GM08714 (cell line): ENCODE measurements around the gene EGFL8.

Source experiments
- H3K4me3 ChIP-seq: fragments of 200-500 bp; sonication (Bioruptor generic); 2 replicates; pipeline ENCODE4 v1.5.1; 2014; ENCODE audit warnings: mild to moderate bottlenecking, low read length, inconsistent platforms
- ZNF274 ChIP-seq: IDR thresholded peaks from 2 replicates; pipeline ENCODE4 v1.6.1; 2012; ENCODE audit warnings: mild to moderate bottlenecking, low read depth, low read length

Gene EGFL8

DNA sequence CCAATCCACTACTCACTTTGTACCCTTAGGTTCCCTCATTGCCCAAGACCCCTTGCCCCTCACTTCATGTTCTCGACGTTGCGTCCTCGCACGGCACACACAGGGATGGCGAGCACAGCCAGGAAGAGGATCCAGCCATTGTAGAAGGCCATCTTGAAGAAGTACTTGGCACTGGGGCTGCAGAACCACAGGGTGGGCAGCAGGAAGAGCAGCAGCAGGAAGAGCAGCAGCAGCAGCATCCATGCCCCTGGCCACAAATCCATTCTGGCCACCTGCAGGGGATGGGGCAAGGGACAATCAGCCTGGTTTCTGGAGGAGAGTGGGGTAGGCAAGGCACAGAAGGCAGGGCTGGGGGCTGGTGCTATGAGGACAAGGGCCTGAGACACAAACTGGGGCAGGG is 6.8 kb downstream of the EGFL8 start:
- no peak overlapping the region for H3K4me3 ChIP-seq
- TF ChIP-seq ZNF274 = no peak

DNA sequence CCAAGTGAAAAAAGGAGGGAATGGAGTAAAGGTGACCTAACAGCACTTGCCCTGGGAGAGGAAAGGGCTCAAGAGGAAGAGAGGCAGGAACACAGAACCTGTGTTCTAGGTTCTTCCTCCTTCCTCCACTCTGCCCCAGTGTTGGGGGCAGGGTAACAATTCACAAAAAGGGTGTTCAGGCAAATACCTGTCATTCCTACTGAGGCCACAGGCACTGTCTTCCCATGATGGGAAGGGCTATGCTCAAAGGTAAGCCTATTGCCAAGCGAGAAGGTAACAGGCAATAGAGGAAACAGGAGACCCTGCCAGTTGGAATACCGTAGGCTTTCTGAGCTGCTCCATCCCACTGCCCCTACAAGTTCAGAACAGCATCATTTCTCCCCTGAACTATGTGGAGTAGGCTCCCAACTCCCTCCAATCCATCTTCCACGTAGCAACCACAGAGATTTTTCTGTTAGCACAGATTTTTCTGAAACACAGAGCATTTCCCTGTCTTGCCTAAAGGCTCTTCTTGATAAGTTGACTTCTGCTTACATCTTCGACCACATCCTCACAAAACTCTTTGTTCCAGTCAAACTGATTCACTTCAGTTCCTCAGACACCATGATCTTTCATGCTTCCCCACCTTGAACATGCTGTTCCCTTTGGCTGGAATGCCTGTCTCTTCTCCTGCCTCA is 8.8 kb downstream of the EGFL8 start:
- no peak overlapping the region for H3K4me3 ChIP-seq
- no peak for TF ChIP-seq ZNF274

DNA sequence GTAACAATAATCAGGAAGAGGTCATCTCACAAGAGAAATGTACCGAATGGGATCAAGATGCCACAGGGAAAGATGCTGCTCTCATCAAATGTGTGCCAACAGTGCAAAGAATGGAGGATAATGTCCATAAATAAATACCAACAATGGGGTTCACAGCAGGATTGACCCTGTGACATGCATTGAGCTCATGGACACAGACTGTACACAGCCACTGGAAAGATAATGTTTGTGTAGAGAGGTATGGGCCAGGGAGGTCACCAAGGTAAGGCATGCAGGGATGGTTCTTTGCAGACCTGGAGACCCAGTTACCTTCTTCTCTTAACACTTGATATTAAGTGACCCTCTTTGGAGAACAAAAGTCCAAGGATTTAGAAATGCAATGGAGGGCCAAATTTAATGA is 10.0 kb downstream of the EGFL8 start:
- no peak for TF ChIP-seq ZNF274
- no peak overlapping the region for H3K4me3 ChIP-seq

DNA sequence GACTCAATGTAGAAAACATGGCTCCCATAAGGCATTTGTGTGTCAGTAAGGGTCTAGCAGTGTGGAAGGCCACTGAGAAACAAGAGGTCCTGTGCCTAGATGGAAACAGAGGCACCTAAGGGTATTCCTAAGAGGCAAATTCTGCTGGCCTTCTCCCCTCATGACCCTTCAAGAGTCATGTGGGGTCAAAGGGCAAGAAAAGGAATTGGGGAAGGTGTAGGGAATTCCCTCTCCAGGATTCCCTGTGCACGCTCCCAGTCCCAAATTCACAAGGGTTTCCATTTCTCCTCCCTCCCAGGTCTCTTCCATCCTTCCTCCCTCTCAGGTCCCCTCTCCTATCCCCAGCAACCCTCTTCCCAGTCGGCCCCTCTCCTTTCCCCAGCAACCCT is 10.9 kb downstream of the EGFL8 start:
- peak overlapping the region; percentile 81 for H3K4me3 ChIP-seq
- TF ChIP-seq ZNF274 = no peak

DNA sequence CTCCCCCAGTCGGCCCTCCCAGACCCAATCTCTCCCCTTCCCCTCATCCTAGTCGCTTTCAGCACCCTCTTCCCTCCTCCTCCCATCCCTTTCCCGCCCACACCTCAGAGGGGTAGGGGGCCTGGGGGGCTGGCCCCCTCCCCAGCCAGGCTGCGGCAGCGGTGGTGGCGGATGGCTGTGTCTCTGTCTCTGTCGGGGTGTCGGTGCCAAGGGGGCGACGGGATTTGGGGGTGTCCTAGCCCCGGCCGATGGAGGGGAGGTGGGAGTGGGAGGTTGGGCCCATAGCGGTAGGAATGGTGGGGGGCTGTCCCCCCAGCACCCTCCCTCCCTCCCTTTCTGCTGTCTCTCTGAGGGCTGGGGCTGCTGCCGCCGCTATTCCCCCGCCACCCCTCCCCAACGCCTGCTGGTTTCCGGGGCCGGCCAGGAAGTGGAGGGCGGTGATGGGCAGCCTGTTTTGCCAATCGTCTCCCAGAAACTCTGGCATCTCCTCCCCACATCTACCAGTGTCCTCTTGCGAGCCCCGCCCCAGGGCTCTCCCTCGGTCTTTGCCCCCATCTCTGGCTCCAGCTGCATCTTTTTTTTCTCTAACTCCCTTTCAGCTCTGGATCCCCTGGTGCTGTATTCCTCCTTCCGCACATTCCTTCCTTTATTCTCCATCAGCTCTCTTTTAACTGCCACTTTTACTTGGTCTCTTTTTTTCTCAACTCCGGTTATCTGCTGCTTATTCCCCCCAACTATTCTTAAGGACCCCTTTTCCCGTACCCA is 11.5 kb downstream of the EGFL8 start, which contains the start of gene AGPAT1:
TSS of gene AGPAT1 (minus strand) at position 374 of the 765 bp plus-strand sequence. CDS start 4,588 bp downstream, outside the sequence.
- no peak for TF ChIP-seq ZNF274
- H3K4me3 ChIP-seq = peak within 1 kb of the TSS; percentile 81

DNA sequence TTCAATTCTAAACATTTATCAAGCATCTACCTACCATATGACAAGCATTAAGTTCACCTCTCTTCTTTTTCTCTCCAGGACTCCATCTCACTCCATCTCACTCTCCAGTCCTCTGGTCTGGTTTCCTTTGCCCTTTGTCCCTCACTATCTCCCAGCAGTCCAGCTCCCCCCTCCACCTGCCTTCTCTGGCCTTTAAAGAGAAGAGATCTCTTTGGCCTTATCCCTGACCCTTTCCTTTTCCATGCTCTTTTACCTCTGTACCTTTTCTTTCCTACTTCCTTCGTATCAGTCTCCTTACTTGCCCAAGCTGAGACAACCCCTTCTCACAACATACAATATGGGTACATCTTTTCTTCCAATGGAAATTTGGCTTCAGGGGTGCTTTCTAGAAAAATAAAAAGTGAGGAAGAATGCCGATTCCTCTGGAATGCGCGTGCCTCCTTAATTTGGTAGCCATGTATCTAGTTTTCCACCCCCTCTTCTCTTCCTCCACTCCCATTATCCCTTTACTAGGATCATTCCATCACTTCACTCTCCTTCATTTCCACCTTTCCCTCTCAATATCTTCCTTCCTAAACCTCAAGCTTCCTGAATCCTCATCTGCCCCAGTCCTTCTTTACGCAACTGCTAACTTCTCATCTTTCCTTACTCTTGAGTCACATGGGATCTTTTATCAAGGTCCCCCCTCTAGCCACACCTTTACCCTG is 12.2 kb downstream of the EGFL8 start:
- no peak for TF ChIP-seq ZNF274
- peak overlapping the region; percentile 80 for H3K4me3 ChIP-seq

DNA sequence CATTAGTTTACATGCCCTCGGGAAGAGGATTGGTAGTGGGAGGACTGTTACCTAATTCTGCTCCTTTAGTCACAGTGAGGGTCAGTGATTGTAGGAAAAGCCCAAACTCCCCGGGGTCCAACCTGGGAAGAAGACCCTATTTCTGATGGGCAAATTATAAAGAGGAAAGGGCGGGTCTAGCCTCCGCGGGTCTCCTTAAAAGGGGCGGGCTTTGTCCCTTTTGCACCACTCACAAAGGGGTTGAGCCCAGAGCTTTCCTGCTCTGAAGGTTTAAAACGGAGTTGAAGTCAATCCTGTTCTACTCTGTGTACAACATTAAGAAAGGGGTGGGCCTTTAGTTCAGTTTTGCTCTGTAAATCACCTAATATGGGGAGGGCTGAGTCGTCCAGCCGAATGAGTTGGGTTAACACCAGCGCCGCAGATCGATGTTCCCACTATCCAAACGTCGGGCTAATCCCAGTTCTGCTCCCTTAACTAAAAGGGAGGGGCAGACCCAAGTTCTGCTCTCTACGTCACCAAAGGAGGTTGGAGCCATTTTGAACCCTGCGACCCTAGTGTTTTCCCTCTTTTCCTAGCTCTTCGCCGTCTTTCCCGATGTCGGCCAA is 12.9 kb downstream of the EGFL8 start:
- no peak for TF ChIP-seq ZNF274
- peak overlapping the region; percentile 80 for H3K4me3 ChIP-seq

DNA sequence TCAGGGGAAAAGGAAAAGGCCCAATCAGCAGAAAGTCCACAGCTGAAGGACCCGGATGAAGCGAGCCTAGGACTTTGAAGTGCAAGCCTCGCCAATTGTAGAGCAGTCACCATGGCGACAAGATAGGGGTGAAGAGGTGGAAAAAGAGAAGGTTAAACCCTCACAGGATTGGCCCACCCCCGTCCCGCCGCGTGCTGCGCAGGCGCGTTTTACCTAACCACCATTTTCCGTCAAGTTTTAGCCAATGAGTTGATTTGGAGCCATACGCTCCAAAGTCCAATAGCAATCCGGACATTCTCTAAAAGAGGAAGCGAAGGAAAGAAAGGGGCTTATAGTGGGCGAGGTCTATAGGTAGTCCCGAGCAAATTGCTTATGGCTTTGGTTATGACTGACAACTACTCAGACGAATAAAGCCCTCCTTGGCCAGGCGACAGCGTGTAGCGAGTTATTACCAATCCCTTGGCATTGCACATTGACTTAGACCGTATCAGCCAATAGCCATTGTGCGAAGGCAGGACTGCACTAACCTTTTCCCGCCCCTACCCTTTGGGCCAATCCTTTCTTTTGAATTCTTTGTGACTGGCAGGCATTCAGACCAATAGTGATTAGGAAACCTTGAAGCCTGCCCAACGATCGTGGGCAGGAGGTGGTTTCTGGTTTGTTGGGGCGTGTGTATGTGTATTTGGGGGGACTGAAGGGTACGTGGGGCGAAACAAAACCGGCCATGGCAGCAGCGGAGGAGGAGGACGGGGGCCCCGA is 13.6 kb downstream of the EGFL8 start, which contains the start of gene RNF5:
TSS of gene RNF5 (plus strand) at position 618 of the 759 bp plus-strand sequence. CDS start at position 725, 107 bp downstream.
- H3K4me3 ChIP-seq = peak within 1 kb of the TSS; percentile 92
- TF ChIP-seq ZNF274 = no peak

DNA sequence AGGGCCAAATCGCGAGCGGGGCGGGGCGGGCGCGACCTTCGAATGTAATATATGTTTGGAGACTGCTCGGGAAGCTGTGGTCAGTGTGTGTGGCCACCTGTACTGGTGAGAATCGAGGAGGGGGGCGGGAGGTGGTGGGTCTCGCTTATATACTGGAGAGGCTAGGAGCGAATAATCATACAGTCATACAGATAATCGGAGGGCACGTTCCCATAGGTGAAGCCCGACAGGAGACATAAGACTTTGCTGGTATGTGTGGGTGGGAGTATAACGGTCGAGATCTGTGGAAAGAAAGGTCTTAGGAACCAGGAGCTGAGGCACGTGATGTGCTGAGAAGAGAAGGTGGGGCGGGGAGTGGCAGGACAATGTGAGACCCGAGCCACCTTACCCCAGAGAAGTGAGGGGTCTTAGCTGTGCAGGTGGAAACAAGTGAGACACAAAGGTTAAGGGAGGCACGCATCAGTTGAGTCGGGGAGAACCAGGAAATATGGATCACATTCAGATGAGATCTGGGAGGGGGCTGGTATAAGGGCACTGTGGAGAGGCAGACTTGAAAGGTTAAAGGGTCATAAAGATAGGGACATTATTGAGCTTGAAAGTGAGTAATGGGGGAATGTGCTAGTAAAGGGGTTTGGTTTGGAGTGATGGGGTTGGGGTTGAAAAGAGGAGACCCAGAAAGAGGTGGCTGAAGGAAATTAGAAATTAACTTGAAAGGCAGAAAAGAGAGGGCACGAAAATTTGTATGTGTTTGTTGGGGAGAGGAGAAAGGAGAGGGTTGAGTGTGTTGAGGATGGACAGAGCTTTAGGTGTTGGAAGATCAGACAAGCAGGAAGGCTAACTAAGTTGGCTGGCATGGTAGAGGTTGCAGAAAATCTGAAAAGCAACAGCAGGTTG is 14.4 kb downstream of the EGFL8 start:
- H3K4me3 ChIP-seq = peak overlapping the region; percentile 92
- no peak for TF ChIP-seq ZNF274

DNA sequence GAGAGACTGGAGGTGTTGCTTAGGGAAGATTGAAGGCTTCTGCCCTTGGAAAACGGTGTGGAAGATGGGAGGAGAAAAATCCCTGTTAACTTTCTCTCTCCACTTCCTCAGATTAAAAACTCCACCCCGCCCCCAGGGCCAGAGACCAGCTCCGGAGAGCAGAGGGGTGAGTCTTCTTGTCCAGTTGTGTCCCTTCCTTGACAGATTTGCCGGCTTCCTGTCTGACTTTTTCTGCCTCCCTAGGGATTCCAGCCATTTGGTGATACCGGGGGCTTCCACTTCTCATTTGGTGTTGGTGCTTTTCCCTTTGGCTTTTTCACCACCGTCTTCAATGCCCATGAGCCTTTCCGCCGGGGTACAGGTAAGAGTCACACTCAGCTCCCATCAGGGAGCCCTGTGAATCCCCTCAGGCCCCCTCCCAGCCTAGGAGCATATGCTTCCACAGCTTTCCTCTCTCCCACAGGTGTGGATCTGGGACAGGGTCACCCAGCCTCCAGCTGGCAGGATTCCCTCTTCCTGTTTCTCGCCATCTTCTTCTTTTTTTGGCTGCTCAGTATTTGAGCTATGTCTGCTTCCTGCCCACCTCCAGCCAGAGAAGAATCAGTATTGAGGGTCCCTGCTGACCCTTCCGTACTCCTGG is 15.5 kb downstream of the EGFL8 start:
- no peak for TF ChIP-seq ZNF274
- H3K4me3 ChIP-seq = no peak overlapping the region; the same call in 1 of the 2 replicates

DNA sequence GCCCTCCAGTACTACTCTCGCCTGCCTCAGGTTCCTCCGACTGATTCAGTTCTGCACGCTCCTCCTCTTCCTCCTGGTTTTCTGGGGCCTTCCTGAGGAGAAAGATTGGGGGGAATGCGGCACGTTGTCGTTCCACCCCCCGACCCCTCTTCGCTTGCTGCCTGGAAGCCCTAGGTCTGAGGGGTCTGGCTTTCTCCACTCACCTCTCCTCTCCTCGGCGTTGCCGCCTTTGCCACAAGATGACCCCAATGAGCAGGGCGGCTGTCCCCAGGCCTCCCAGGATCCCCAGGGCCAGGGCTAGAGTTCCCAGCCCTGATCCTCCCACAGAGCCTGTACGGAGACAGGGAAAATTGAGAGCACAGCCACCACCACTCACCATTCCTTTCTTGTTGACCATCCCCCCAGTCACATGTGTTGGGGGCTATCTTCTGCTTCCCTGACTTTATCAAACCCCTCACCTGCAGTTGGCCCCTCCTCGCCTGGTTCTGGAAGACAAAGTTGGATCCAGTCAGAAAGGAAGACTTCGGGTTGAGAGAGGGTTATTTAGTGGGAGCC is 16.8 kb downstream of the EGFL8 start:
- TF ChIP-seq ZNF274 = no peak
- no peak overlapping the region for H3K4me3 ChIP-seq
